ENCODE results near the gene KIDINS220. TPM values are rescaled to one million over a fixed set of nuclear protein-coding genes. Genes with fewer than 3 reads are reported as not detected.

The KIDINS220 gene
- total and polyA plus RNA-seq, 2 donors (not counting 1 experiment from before 2014, with no cell fraction given): 58.0 to 110 TPM

GRCh38 chr2:8721410-8721809 is 116.0 kb downstream of the KIDINS220 start:
- no peaks in the 10 kb centered on the region for H3K36me3 ChIP-seq (ENCODE audit: control insufficient read depth, insufficient read depth, low read length)
- H3K27ac ChIP-seq (ENCODE audit: insufficient read depth, low read length): no peak overlapping the region
- no peak overlapping the region for H3K4me3 ChIP-seq (replicated peaks in 1 of 4; ENCODE audit: control extremely low read depth in 1 of 4, insufficient read depth in 1 of 4, low read depth in 3 of 4, low read length in 4 of 4)
- no peak for DNase-seq (ENCODE audit: low read depth in 2 of 2)
- TF ChIP-seq EZH2 (IDR thresholded peaks at IDR 0.05; ENCODE audit: low read length, missing control alignments): no peak
- no peak for TF ChIP-seq CTCF (conservative IDR thresholded peaks at IDR 0.05 in 1 of 2, IDR thresholded peaks at IDR 0.05 in 1 of 2; ENCODE audit: low read depth in 1 of 2, low read length in 2 of 2)
- H3K4me1 ChIP-seq (ENCODE audit: control insufficient read depth, extremely low read depth, insufficient read depth, low read length): no peaks in the 10 kb centered on the region
- no peak overlapping the region for H2AFZ ChIP-seq (ENCODE audit: low read length)
- H3K4me2 ChIP-seq (ENCODE audit: extremely low read depth, insufficient read depth, low read length): no peak overlapping the region
- no peaks in the 10 kb centered on the region for H4K20me1 ChIP-seq (ENCODE audit: control insufficient read depth, extremely low read depth, insufficient read depth, low read length)
- H3K9me3 ChIP-seq (ENCODE audit: control insufficient read depth, insufficient read depth, low read depth, low read length): no peaks in the 10 kb centered on the region
- H3K79me2 ChIP-seq (ENCODE audit: control insufficient read depth, insufficient read depth, low read length): no peaks in the 10 kb centered on the region
- no peak overlapping the region for H3K9ac ChIP-seq (ENCODE audit: insufficient read depth, low read length)
- H3K27me3 ChIP-seq (ENCODE audit: control insufficient read depth, insufficient read depth, low read length): no peaks in the 10 kb centered on the region

GRCh38 chr2:8720741-8721140 is 116.7 kb downstream of the KIDINS220 start:
- TF ChIP-seq EZH2 (IDR thresholded peaks at IDR 0.05; ENCODE audit: low read length, missing control alignments) (no peak), CTCF (conservative IDR thresholded peaks at IDR 0.05 in 1 of 2, IDR thresholded peaks at IDR 0.05 in 1 of 2; ENCODE audit: low read depth in 1 of 2, low read length in 2 of 2) (no peak)
- no peak for DNase-seq (ENCODE audit: low read depth in 2 of 2)

GRCh38 chr2:8719528-8719927 is 117.9 kb downstream of the KIDINS220 start:
- no peak overlapping the region for H3K4me2 ChIP-seq (ENCODE audit: extremely low read depth, insufficient read depth, low read length)
- no peaks in the 10 kb centered on the region for H3K36me3 ChIP-seq (ENCODE audit: control insufficient read depth, insufficient read depth, low read length)
- no peaks in the 10 kb centered on the region for H3K27me3 ChIP-seq (ENCODE audit: control insufficient read depth, insufficient read depth, low read length)
- no peak overlapping the region for H3K27ac ChIP-seq (ENCODE audit: insufficient read depth, low read length)
- no peak overlapping the region for H2AFZ ChIP-seq (ENCODE audit: low read length)
- H3K4me3 ChIP-seq (replicated peaks in 1 of 4; ENCODE audit: control extremely low read depth in 1 of 4, insufficient read depth in 1 of 4, low read depth in 3 of 4, low read length in 4 of 4): no peak overlapping the region
- no peaks in the 10 kb centered on the region for H3K4me1 ChIP-seq (ENCODE audit: control insufficient read depth, extremely low read depth, insufficient read depth, low read length)
- H3K9me3 ChIP-seq (ENCODE audit: control insufficient read depth, insufficient read depth, low read depth, low read length): no peaks in the 10 kb centered on the region
- no peak for DNase-seq (ENCODE audit: low read depth in 2 of 2)
- no peaks in the 10 kb centered on the region for H4K20me1 ChIP-seq (ENCODE audit: control insufficient read depth, extremely low read depth, insufficient read depth, low read length)
- TF ChIP-seq CTCF (conservative IDR thresholded peaks at IDR 0.05 in 1 of 2, IDR thresholded peaks at IDR 0.05 in 1 of 2; ENCODE audit: low read depth in 1 of 2, low read length in 2 of 2): no peak
- TF ChIP-seq EZH2 (IDR thresholded peaks at IDR 0.05; ENCODE audit: low read length, missing control alignments): no peak
- no peaks in the 10 kb centered on the region for H3K79me2 ChIP-seq (ENCODE audit: control insufficient read depth, insufficient read depth, low read length)
- H3K9ac ChIP-seq (ENCODE audit: insufficient read depth, low read length): no peak overlapping the region

More at GRCh38 chr2:8720741-8721140, 116.7 kb downstream of the KIDINS220 start:
- Histone ChIP-seq H2AFZ (ENCODE audit: low read length) (no peak overlapping the region), H3K27ac (ENCODE audit: insufficient read depth, low read length) (no peak overlapping the region), H3K9me3 (ENCODE audit: control insufficient read depth, insufficient read depth, low read depth, low read length) (no peaks in the 10 kb centered on the region), H3K9ac (ENCODE audit: insufficient read depth, low read length) (no peak overlapping the region), H3K36me3 (ENCODE audit: control insufficient read depth, insufficient read depth, low read length) (no peaks in the 10 kb centered on the region), H3K27me3 (ENCODE audit: control insufficient read depth, insufficient read depth, low read length) (no peaks in the 10 kb centered on the region), H4K20me1 (ENCODE audit: control insufficient read depth, extremely low read depth, insufficient read depth, low read length) (no peaks in the 10 kb centered on the region), H3K4me3 (replicated peaks in 1 of 4; ENCODE audit: control extremely low read depth in 1 of 4, insufficient read depth in 1 of 4, low read depth in 3 of 4, low read length in 4 of 4) (no peak overlapping the region), H3K4me1 (ENCODE audit: control insufficient read depth, extremely low read depth, insufficient read depth, low read length) (no peaks in the 10 kb centered on the region), H3K4me2 (ENCODE audit: extremely low read depth, insufficient read depth, low read length) (no peak overlapping the region), H3K79me2 (ENCODE audit: control insufficient read depth, insufficient read depth, low read length) (no peaks in the 10 kb centered on the region)
